Pulmonary artery endothelial cell (primary cell): ENCODE measurements around the gene NSD1. TPM values are rescaled to one million over a fixed set of nuclear protein-coding genes. Genes with fewer than 3 reads are reported as not detected.
"Not testable (repeated sequence)": the region's sequence is repeated elsewhere in the genome, so short reads cannot be mapped to it uniquely, and the experiment has no call there.

Experiments used
- DNase-seq: peaks from one replicate; pipeline ENCODE4 v3.0.0-alpha.2; 2011; ENCODE audit warnings: low read depth, low spot score
- total RNA-seq: library from RNA; depleted of rRNA; stranded (reverse); fragments of >200 nt; gene quantifications from 2 replicates; pipeline ENCODE4 v1.2.3, GENCODE V29; 2014

NSD1 gene
- total RNA-seq, 1 donor from 2014 or later, result 35.0 TPM

DNA sequence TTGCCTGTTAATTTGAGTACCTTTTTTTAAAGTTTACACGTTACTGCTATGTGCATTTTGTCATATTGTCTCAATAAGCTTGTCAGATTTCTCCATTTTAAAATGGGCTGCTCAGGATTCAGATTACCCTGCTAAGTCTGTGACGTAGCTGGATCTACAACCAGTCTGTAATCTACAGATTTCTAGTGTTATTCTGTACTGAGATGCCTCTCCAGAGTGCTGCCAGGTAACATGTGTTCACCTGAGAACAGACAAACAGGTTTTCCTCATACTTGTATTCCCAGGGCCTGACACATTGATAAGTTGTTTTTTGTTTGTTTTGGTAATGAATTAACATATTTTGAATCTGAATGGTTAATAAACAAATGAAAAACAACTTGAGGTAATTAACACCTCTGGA, 154.6 kb downstream of the NSD1 start:
- no peak for DNase-seq

DNA sequence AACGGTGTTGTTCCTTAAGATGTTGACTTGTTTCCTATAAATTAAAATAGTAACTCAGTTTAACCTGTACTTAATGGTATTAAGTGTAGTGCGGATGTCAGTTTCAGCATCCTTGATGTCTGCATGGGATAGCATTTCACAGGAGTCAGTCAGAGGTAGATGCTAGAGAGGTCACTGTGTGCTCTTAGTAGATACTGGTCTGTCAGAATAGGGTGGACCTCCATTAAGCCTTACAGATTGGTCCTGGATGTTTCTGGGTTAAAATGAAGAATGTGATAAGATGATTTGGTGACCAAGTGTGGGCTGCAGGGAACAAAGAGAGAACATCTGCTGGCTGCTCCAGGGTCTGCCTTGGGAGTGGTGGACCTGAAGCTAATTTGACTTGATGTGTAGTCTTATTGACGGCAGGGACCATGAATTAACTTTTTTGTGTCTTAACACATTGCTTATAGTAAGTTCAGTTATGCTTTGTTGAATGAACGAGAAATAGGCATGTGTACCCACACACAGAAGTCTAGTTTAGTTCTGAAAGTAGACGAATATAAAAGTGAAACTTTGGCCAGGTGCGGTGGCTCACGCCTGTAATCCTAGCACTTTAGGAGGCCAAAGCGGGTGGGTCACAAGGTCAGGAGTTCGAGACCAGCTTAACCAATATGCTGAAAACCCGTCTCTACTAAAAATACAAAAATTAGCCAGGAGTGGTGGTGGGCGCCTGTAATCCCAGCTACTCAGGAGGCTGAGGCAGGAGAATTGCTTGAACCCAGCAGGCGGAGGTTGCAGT, 157.4 kb downstream of the NSD1 start:
- DNase-seq, result no peak

DNA sequence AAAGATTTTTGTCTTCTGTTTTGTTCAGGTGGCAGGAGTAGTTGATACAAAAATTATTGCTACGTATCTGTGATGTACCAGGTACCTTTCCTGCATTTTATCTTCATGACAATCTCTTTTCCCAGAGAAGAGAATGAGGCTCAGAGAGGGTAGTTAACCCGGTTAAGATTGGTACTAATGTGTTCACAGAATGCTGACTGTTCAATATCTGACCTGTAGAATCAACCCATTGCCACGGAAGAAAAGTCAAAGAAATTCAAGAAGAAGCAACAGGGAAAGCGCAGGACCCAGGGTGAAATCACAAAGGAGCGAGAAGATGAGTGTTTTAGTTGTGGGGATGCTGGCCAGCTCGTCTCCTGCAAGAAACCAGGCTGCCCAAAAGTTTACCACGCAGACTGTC, 158.2 kb downstream of the NSD1 start:
- no peak for DNase-seq

DNA sequence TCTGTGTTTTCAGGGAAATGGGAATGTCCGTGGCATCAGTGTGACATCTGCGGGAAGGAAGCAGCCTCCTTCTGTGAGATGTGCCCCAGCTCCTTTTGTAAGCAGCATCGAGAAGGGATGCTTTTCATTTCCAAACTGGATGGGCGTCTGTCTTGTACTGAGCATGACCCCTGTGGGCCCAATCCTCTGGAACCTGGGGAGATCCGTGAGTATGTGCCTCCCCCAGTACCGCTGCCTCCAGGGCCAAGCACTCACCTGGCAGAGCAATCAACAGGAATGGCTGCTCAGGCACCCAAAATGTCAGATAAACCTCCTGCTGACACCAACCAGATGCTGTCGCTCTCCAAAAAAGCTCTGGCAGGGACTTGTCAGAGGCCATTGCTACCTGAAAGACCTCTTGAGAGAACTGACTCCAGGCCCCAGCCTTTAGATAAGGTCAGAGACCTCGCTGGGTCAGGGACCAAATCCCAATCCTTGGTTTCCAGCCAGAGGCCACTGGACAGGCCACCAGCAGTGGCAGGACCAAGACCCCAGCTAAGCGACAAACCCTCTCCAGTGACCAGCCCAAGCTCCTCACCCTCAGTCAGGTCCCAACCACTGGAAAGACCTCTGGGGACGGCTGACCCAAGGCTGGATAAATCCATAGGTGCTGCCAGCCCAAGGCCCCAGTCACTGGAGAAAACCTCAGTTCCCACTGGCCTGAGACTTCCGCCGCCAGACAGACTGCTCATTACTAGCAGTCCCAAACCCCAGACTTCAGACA, 160.4 kb downstream of the NSD1 start:
- no peak for DNase-seq

DNA sequence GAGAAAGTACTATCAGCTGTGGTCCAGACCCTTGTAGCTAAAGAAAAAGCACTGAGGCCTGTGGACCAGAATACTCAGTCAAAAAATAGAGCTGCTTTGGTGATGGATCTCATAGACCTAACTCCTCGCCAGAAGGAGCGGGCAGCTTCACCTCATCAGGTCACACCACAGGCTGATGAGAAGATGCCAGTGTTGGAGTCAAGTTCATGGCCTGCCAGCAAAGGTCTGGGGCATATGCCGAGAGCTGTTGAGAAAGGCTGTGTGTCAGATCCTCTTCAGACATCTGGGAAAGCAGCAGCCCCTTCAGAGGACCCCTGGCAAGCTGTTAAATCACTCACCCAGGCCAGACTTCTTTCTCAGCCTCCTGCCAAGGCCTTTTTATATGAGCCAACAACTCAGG, 161.1 kb downstream of the NSD1 start:
- no peak for DNase-seq

DNA sequence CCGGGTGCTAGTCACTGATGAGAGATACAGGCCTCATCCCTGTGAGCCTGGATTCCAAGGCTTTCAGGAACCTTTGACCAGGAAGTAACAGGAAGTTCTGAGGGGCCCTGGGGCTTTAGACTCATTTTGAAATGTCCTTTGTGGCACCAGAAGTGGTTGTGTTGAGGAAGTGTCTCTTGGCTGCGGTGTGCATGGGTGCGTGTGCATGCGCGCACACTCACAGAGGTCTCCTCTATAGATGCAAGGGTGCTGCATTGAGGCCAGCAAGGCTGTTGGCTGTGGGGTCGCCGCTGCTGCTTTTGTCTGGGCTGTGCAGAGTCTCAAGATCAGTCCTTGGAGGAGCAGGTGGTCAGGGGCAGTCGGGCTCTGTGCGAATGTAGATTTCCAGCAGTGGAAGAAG, 162.4 kb downstream of the NSD1 start:
- DNase-seq, result no peak

DNA sequence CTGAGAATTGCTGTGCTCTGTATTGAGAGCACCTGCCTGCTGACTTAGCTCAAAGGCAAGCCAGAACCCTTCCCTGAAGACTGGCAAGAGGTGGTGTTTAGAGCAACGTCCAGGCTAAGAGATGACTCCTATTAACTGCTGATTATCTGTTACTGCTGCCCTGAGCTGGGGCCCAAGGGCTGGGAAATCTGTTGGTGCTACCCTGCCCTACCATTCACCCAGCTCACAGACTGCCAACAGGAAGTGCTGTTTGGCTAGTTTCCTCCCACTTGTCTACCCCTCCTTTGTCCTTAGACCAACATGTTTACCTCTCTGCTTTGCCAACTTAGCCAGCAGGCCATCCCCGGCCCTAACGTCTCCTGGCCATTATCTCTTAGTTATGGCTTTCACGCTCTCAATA, 163.0 kb downstream of the NSD1 start:
- no peak for DNase-seq

DNA sequence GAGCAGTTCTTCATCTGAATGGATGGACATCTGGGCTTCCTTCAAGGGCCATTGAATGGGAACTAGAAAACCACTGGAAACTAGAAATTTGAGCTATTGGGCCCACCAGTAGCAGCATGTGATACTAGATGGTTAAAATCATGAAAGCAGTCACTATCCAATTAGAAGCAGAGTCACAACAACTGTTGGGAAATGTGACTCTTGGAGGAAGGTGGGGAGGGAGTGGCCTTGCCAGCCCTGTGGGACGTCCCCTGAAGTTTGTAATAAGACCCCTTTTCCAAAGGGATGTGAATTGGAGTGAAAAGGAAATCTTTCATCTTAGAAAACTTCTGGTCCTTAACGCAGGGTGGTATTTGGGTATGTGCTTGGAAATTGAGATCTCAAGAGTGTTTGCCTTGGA, 164.3 kb downstream of the NSD1 start:
- DNase-seq, result no peak

DNA sequence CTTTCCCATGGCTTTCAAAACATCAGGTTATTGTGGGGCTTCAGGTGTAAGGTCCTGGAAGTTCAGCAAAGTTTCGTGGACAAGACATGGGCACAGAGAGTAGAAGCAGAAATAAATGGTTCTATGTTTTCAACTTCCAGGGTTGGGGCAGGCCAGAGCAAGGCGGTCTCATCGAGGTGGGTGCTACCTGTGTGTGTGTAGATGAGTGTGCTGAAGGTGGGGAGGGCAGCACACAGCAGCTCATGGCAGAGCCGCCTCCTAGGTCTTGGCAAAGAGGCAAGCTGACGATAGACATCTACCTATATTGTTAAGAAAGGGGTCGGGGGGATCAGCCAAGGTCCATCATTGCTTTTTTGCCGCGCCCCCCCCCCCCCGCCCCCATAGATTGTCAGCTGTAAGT, 166.1 kb downstream of the NSD1 start:
- DNase-seq, result no peak

DNA sequence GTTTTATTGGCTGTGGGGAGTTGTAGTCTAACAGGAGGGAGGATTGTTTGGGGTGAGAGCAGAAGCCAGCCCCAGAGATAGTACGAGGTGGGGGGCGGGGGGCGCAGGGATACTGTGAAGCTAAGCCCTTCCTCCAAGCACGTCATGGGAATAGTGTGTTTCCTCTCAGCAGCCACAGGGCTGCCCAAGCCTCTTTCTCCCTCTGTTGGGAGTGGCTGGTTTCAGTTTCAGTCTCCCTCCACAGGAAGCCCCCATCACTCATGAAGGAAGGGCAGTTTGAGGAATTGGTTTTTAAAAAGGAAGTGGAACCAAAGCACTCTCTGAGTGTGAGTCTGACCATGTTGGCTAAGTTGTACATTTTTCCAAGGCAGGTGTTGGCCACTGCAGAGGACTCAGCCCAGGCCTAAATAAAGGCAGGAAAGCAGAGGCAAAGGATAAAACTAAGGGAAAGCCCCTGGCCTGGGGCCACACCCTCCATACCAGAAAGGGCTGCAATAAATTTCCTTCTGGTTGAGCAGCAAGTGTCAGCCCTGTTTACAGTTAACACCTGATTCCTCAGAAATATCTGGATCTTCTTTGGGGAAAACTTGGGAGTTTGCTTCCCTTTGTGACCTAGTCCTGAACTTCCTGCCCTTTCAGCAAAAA, 166.8 kb downstream of the NSD1 start:
- DNase-seq, result peak; percentile 70

DNA sequence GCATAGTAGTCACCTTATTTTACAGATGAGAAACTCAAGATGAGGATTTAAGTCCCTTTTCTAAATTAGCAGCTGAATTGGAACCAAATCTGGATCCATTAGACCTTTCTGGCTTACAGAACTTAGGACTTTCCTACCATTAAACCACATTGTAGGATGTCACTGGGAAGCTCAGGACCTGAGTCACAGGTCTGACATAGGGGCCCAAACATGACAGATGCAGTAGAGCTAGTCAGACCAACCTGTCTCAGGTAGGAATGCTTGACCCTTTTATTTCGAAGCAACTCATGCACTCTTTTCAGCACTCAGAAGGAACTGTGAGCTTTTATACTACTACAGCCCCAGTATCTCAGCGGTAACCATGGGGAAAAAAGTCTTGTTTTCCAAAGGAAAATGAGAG, 167.4 kb downstream of the NSD1 start:
- no peak for DNase-seq

DNA sequence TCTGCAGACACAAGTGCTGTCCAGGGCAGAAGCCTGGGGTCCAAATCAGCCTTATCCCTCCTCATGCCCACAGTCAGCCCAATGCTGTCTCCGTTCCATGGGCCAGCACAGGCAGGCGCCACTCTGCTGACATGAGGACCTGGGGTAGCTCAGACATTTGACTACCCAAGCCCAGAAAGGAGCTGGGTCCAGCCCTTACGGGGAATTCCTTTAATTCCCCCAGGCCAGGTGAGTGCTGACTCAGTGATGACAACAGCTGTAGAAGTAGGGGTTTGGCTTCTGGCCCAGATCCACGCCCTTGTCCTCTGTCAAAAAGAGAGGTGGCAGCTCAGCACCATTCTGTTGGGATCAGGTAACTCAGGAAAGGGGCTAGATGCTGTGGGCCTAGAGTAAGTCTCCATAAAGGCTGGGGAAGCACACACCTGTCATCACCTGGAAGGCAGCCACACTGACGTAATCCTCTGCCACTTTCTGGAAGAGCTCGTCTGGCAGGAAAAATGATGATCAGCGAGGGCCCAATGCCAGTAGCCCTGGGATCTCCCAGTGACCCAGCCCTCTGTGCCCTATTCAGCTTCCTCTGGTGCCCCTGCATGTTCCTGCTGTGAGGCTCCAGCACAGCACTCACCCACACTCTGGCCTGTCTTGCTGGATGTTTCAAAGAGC, 168.1 kb downstream of the NSD1 start:
- DNase-seq, result no peak

DNA sequence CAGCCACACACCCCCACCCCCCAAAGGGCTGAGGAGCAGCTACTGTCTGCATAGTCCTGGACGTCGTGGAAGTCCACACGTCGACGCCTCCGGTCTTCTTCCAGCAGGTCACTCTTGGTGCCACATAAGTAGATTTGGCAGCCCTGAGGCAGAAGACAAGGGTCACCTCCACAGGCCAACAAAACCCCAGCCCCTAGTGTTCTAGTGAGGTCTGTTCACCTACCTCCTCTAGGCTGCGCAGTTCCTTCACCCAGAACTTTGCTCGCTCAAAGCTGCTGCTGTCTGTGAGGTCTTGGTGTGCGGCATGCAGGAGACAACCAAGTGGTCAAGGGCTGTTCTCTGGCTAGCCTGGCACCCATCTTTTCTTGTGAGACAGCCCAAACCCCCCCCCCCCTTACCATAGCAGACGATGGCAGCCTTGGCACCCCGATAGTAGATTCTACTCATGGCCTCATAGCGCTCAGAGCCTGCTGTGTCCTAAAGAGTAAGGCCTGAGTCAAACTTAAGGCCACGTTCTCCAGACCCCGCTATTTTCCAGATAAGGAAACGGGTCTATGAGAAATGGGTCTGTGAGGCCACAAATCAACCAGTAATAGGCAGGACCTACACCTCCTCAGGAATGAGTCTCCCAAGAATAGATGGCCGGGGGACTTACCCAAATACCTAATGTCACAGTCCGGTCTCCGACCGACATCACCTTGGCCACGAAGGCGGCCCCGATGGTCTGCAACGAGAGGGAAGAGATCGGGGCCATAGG, 169.0 kb downstream of the NSD1 start:
- DNase-seq, result no peak

DNA sequence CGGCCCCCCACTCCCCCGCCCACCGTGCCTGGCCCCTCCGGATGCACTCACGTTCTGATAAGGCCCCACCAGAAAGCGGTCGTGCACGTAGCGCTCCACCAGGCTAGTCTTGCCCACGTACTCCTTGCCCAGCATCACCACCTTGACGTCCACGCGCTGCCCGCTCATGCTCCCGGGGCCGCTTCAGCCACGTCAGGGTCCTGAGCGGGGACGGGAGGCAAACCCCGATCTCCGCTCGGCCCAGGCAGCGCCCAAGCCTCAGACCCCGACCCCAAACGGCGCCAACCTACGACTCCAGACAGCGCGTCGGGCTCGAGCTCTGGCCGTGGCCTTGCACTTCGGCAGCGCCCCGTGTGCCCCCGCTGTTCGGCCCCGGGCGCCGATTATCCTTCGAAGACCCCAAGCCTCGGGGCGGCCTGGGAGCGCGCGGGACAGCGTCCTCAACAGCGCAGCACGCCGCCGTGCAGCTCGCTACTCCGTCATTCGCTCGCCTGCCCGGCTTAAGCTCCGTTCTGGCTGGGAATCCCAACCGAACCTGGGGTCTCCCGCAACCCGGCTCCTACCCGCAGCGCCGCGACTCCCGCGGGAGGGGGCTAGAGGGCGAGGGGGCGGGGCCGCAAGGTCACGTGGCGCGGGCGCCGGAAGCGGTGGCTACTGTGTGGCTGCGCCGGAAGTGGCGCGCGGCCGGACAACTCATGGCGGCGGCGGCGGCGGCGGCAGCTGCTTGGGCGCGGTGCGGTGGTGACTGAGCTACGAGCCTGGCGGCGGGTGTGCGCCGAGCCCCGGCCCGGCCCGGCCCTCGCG, 169.8 kb downstream of the NSD1 start, which contains the start of the genes PRELID1 and RAB24:
Gene PRELID1, plus strand, starts transcription at position 679 of the 804 bp plus-strand sequence. CDS start 187 bp downstream, outside the sequence.
Gene RAB24, minus strand, starts transcription at position 599 of the 804 bp plus-strand sequence. Its CDS starts 431 bp downstream, at position 168.
- DNase-seq, result no peak

DNA sequence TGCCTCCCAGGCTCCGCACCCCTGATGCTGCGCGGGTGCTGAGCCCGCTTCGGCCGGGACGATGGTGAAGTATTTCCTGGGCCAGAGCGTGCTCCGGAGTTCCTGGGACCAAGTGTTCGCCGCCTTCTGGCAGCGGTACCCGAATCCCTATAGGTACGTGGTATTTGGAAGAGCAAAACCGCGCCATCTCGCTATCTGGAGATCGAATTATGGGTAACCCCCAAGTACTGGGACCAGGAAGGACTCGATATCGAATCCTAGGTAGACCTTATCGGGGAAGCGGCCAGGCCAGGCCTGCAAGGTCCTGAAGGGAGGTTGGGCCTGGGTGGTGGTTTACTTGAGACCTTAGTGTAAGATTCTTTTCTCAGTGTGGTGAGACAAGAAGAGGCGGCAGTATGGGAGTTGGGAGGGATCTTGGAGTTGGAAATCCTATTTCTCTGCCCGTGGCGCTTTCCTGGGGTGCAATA, 170.4 kb downstream of the NSD1 start:
- no peak for DNase-seq

DNA sequence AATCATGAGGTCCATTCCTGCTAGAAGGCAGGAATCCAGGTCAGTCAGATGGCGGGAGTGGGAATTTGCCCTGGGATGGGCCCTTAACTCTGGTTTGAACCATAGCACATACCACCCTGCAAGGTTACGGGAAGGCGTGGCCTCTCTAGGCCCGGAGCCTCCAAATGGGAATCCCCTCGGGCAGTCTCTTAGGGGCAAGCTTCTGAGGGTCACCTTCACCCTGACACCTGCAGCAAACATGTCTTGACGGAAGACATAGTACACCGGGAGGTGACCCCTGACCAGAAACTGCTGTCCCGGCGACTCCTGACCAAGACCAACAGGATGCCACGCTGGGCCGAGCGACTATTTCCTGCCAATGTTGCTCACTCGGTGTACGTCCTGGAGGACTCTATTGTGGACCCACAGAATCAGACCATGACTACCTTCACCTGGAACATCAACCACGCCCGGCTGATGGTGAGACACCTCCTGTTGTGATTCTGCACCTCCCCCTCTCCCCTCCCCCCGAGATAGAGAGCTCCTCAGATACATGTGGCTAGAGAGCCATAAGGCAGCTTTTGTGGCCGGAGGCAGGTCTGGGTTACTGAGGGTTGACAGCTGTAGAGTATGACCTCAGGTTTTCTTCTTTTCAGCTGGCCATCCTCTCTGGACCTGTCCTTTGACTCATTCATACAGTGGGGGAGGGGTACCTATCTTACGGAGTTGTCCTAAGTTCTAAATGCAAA, 171.0 kb downstream of the NSD1 start:
- DNase-seq, result no peak

DNA sequence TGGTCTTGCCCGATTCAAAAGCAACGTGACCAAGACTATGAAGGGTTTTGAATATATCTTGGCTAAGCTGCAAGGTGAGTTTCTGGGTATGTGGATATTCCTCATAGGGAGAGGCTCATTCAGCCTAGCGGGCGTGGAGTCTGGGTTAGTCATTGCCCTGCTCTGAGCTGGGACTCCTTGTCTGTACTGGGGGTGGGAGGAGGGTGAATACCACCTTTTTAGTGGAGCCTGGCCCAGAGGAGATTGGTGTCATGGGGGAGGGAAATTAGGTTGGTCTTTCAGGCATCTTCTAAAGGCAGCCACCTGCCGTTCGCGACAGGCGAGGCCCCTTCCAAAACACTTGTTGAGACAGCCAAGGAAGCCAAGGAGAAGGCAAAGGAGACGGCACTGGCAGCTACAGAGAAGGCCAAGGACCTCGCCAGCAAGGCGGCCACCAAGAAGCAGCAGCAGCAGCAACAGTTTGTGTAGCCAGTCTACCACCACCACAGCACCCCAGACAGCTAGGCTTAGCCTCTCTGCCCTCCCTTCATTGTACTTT, 172.6 kb downstream of the NSD1 start:
- DNase-seq, result not testable (repeated sequence)

DNA sequence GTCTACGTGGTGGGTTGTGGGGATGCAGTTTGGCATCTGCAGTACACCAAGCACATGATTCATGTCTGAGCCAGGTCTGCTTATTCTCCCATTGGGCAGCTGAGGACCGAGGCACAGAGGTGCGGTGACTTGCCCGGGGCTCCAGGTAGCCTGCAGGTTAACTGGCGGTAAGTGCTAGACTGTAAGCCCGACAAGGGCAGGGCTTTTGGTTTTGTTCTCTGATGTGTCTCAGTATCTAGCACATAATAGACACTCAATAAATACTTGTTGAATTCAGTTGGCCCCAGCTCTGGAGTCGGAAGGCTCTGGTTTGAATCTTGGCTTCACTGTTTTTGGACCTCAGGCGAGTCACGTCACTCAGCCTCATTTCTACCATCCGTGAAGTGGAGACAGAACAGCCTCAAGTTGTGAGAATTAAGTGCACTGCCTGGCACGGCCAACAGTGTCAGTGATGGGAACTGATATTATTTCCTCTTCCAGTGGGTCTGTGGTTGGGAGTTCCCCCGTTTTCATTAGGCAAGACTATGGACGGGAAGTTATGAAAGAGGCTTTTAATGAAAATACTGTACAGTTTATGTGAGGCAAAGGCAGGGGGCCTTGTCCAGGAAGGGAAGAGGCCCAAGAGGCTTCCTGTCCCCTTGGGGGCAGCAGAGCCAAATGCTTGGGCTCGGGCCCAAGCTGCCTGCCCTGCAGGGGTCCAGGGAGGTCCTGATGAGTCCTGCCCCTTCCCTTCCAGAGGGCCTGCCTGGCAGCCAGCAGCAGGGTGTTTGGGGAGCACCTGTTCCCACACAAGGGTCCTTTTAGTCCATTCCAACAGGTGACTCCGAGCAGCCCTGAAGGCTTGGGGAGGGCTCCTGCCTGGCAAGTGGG, 173.3 kb downstream of the NSD1 start:
- DNase-seq, result no peak
